Peyer's patch (tissue), 4 donors: ENCODE measurements around the gene LIMA1. TPM values are rescaled to one million over a fixed set of nuclear protein-coding genes. Genes with fewer than 3 reads are reported as not detected.

Source experiments
- DNase-seq, 3 donors: peaks; one replicate each; pipeline ENCODE4 v3.0.0-alpha.2; 2017 to 2019
- H3K27ac ChIP-seq, 4 donors: fragments of 200-600 bp; sonication (generic); one replicate each; pipeline ENCODE4 v1.5.1; 2016 to 2019
- H3K27me3 ChIP-seq, 2 donors: fragments of 200-600 bp; sonication (generic); one replicate each; pipeline ENCODE4 v1.5.1; 2019
- H3K36me3 ChIP-seq, 3 donors: fragments of 200-600 bp; sonication (generic); one replicate each; pipeline ENCODE4 v1.5.1; 2016 to 2019
- H3K4me1 ChIP-seq, 4 donors: fragments of 200-600 bp; sonication (generic); one replicate each; pipeline ENCODE4 v1.5.1; 2016 to 2019
- H3K4me3 ChIP-seq, 4 donors: fragments of 200-600 bp; sonication (generic); 1 replicate in 3 of 4; 2 replicates in 1 of 4; pipeline ENCODE4 v1.5.1; 2016 to 2019; ENCODE audit warnings: mild to moderate bottlenecking in 1 of 4
- H3K9me3 ChIP-seq, 4 donors: fragments of 200-600 bp; sonication (generic); one replicate each; pipeline ENCODE4 v1.5.1; 2016 to 2019; ENCODE audit warnings: mild to moderate bottlenecking in 1 of 4
- POLR2A ChIP-seq, 2 donors: fragments of 450-650 bp; IDR thresholded peaks; one replicate each; pipeline ENCODE4 v1.5.1; 2017; ENCODE audit warnings: antibody characterized with exemption in 2 of 2, mild to moderate bottlenecking in 2 of 2, moderate library complexity in 2 of 2
- total RNA-seq, 4 donors: library from RNA; depleted of rRNA; stranded (reverse); fragments of >200 nt; gene quantifications; one replicate each; pipeline ENCODE4 v1.1.0, GENCODE V29; 2016
- TF ChIP-seq, protein P1 (sequence below), 6 experiments: fragments of 450-650 bp in 4 of 6; fragments of 200-600 bp in 2 of 6; sonication (generic) in 1 of 6; IDR thresholded peaks; one replicate each; pipeline ENCODE4 v1.5.1; 2017 to 2019; ENCODE audit warnings: antibody characterized with exemption in 6 of 6, mild to moderate bottlenecking in 3 of 6, moderate library complexity in 1 of 6

LIMA1 gene
- total RNA-seq, 4 donors from 2014 or later = 253 to 280 (median 274) TPM

DNA sequence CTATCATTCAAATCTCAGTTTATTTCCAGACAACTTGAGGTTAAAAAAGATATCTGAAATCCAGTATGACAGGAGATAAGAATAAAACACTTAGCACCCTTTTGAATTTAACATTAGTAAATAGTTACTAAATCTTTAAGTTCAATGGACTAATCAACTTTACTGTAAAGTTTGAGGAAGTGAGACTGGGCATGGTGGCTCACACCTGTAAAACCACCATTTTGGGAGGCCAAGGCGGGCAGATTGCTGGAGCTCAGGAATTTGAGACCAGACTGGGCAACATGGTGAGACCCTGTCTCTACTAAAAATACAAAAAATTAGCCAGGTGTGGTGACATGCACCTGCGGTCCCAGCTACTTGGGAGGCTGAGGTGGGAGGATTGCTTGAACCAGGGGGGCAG is 75.9 kb downstream of the LIMA1 start:
- no peak overlapping the region for H3K27ac ChIP-seq
- peaks cover 0 to 16% (median 0%) of the 10 kb centered on the region in 4 donors for H3K4me1 ChIP-seq
- no peaks in the 10 kb centered on the region for H3K27me3 ChIP-seq
- no peak for DNase-seq
- TF ChIP-seq, protein P1, sequence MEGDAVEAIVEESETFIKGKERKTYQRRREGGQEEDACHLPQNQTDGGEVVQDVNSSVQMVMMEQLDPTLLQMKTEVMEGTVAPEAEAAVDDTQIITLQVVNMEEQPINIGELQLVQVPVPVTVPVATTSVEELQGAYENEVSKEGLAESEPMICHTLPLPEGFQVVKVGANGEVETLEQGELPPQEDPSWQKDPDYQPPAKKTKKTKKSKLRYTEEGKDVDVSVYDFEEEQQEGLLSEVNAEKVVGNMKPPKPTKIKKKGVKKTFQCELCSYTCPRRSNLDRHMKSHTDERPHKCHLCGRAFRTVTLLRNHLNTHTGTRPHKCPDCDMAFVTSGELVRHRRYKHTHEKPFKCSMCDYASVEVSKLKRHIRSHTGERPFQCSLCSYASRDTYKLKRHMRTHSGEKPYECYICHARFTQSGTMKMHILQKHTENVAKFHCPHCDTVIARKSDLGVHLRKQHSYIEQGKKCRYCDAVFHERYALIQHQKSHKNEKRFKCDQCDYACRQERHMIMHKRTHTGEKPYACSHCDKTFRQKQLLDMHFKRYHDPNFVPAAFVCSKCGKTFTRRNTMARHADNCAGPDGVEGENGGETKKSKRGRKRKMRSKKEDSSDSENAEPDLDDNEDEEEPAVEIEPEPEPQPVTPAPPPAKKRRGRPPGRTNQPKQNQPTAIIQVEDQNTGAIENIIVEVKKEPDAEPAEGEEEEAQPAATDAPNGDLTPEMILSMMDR (IDR thresholded peaks at IDR 0.05) = no peak
- no peak for TF ChIP-seq POLR2A (IDR thresholded peaks at IDR 0.05)
- no peak overlapping the region for H3K4me3 ChIP-seq
- H3K36me3 ChIP-seq = peaks cover 0 to 44% (median 0%) of the 10 kb centered on the region in 3 donors
- no peaks in the 10 kb centered on the region for H3K9me3 ChIP-seq

DNA sequence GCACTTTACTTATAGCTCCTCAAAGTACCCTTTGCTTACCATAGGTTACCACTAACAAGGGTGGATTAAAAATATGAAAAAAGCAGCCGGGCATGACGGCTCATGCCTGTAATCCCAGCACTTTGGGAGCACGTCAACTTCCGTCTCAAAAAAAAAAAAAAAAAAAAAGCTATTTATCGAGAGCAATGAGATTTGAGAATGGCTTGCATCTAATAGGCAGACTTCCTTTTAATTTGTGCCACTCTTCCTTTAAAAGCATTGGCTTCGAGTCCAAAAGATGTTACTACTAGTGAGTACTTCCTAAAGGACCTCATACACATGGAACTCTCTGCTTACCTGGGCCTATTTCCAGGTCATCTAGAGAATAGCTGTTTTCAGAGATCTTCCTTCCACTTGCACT is 77.7 kb downstream of the LIMA1 start:
- Histone ChIP-seq H3K4me1 (peaks cover 0 to 13% (median 0%) of the 10 kb centered on the region in 4 donors), H3K4me3 (no peak overlapping the region), H3K27ac (no peak overlapping the region), H3K27me3 (no peaks in the 10 kb centered on the region), H3K36me3 (peaks cover 0 to 59% (median 0%) of the 10 kb centered on the region in 3 donors), H3K9me3 (no peaks in the 10 kb centered on the region)
- DNase-seq = no peak
- no peak for TF ChIP-seq POLR2A (IDR thresholded peaks at IDR 0.05)
- TF ChIP-seq, protein P1 (IDR thresholded peaks at IDR 0.05) = no peak

DNA sequence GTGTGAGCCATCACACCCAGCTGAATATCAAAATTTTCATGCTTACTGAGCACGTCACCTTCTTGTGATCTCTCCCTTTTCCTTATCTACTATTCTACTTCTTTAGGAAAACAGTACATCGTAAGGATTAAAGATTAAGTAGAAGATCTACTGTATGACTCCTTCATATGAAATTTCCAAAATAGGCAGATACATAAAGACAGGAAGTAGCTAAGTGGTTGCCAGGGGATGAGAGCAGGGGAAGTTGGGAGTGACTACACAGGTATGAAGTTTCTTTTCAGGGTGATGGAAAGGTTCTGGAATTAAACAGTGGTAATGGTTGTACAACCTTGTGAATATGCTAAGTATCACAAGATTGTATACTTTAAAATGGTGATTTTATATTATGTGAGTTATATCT is 79.6 kb downstream of the LIMA1 start:
- Histone ChIP-seq H3K4me3 (no peak overlapping the region), H3K36me3 (peaks cover 0 to 78% (median 0%) of the 10 kb centered on the region in 3 donors), H3K27ac (no peak overlapping the region), H3K9me3 (no peaks in the 10 kb centered on the region), H3K27me3 (no peaks in the 10 kb centered on the region), H3K4me1 (peaks cover 0 to 13% (median 0%) of the 10 kb centered on the region in 4 donors)
- TF ChIP-seq POLR2A (IDR thresholded peaks at IDR 0.05) = no peak
- TF ChIP-seq, protein P1 (IDR thresholded peaks at IDR 0.05) = no peak
- no peak for DNase-seq

DNA sequence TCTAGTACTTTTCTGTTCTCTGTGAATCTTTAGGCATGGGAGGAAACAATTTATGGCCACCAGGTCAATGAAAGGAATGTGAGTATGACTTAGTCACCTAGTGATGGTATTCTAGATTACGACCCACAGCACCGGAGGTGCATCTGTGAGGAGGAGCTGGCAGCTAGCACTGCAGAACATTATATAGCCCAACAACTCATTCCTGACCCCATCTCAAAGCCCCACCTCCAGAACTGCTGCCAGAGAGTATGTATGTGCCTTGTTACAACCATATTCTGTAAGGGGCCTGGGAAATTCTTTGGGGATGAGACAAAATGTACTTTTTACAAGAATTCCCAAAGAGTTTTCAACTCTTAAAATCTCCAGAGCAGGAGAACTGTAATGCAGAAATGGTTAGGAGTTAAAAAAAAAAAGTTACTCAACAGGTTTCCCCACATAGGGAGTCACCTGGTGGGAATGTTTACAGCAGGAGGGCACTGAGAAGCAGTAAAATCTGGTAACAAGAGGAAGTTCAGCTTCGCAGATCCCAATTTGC is 81.3 kb downstream of the LIMA1 start:
- TF ChIP-seq, protein P1 (IDR thresholded peaks at IDR 0.05) = no peak
- TF ChIP-seq POLR2A (IDR thresholded peaks at IDR 0.05) = no peak
- H3K9me3 ChIP-seq = no peaks in the 10 kb centered on the region
- H3K36me3 ChIP-seq = peaks cover 0 to 76% (median 0%) of the 10 kb centered on the region in 3 donors
- peak overlapping the region in 1 of 4 donors; percentile 28 for H3K27ac ChIP-seq
- H3K4me3 ChIP-seq = no peak overlapping the region
- peaks cover 0 to 15% (median 0%) of the 10 kb centered on the region in 4 donors for H3K4me1 ChIP-seq
- no peaks in the 10 kb centered on the region for H3K27me3 ChIP-seq
- DNase-seq = peak in 1 of 3 donors; percentile 55

DNA sequence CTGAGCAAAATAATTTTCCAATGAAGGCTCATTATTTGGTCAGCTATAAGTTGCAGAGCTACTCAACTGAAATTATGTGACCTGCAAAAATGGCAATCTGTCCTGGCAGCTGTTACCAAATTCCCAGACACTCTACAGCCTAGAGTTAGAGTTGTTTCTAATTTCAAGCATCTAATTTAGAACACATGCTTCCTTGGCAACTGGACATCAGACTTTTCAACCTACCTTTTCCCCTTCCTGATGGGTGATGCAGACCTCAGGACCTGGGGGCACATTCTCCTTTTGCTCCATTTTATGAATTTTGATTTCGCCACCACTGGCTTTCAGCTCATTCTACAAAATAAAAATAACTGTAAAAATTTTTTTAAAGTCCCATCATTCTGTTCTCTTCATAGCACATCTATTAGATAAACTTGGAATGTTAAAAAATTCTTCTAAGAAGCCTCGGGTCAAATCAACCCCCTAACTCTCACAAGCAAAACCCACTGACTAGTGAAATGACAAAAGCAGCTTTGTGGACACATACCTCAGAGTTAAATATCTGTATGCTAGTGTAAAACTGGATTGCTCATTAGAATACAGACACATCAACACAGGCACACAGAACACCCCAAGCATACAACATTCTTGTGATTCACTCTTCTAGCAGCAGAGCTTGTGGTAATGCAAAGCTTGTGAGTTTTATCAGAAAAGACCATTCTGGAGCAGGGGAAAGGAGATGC is 82.6 kb downstream of the LIMA1 start:
- TF ChIP-seq POLR2A (IDR thresholded peaks at IDR 0.05) = no peak
- TF ChIP-seq, protein P1 (IDR thresholded peaks at IDR 0.05) = no peak

More for the DNA sequence above, 82.6 kb downstream of the LIMA1 start:
- Histone ChIP-seq H3K27ac (no peak overlapping the region), H3K9me3 (no peaks in the 10 kb centered on the region), H3K4me1 (peaks cover 0 to 17% (median 0%) of the 10 kb centered on the region in 4 donors), H3K27me3 (no peaks in the 10 kb centered on the region), H3K36me3 (peaks cover 0 to 77% (median 0%) of the 10 kb centered on the region in 3 donors), H3K4me3 (no peak overlapping the region)
- no peak for DNase-seq
